ENCODE results near the gene ATL1.
"Not testable (repeated sequence)": the region's sequence is repeated elsewhere in the genome, so short reads cannot be mapped to it uniquely, and the experiment has no call there.

Gene ATL1

DNA sequence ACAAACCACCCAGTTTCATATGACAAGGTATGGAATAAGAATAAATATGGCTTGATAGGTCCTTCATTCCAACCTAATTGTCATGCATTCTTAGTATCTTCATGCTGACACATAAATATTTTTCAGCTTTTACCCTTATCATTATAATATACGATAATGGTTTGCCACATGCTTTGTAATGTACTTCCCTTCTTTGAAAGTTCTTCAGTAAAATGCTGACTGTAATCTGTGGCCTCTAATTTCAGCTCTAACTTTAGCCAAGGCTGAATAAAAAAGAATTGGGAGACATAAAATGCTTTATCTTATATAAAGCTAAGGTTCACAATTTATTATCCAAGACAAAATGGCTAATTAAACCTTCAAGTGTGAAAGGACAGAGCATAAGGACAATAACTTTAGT, 24.9 kb upstream of the ATL1 start:
- DNase-seq, result no peak

DNA sequence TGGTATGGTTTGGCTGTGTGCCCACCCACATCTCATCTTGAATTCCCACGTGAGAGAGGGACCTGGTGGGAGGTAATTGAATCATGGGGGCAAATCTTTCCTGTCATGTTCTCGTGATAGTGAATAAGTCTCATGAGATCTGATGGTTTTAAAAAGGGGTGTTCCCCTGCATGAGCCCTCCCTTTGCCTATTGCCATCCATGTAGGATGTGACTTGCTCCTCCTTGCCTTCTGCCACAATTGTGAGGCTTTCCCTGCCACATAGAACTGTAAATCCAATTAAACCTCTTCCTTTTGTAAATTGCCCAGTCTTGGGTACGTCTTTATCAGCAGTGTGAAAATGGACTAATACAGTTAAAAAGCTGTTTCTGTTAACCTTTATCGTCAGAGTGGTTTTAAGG, 21.9 kb upstream of the ATL1 start:
- not testable (repeated sequence) for DNase-seq

- no peak for DNase-seq
Observed at GRCh38 chr14:50539051-50539450, 20.9 kb upstream of the ATL1 start.

DNA sequence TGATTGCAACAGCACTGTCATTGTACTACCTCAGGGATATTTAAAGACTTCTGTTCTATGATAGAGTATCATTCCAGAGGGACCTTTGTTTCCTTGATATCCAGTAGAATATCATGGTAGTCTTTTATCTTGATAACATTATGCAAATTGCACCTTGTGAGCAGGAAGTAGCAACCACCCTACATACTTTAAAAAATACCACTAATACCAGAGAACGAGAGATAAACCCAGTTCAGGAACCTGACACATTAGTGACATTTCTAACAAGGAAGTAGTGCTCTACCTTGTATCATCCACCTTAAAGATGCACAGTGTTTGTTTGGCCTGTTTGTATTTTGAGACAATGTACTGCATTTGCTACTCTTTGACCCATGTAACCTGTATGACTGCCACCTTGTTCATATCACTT, 18.8 kb upstream of the ATL1 start:
- no peak for DNase-seq

- DNase-seq, result peak; percentile 6 to 44
Observed at GRCh38 chr14:50542941-50543418, 17.0 kb upstream of the ATL1 start.

- DNase-seq, result no peak
Observed at GRCh38 chr14:50544911-50545310, 15.0 kb upstream of the ATL1 start.

GRCh38 chr14:50545618-50546017, 14.3 kb upstream of the ATL1 start:
- DNase-seq, result no peak

DNA sequence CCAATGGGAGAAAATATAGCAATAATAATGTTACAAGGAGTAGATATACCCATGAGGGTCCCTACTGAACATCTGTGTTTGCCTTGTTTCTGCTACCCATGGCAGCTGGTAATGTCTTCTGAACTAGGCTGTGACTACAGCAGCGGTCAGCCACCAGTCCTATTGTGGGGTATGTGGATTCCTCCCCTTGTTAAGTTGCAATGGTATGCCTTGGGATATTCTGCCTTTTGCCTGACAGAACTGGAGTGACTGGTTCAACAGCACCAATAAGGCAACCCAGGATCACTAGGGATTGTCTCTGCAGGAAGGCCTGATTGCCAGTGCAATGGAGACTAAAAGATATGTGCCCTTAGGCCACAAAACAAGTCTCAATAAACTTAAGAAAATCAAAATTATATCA, 9.7 kb upstream of the ATL1 start:
- no peak for DNase-seq

- no peak for DNase-seq
Observed at GRCh38 chr14:50551877-50552276, 8.1 kb upstream of the ATL1 start.

GRCh38 chr14:50552796-50553195, 7.1 kb upstream of the ATL1 start:
- not testable (repeated sequence) for DNase-seq

- peak; percentile 39 to 55 for DNase-seq
Observed at GRCh38 chr14:50560931-50561285, 963 bp downstream of the ATL1 start.

- no peak for DNase-seq
Observed at GRCh38 chr14:50562841-50563240, 2.9 kb downstream of the ATL1 start.

DNA sequence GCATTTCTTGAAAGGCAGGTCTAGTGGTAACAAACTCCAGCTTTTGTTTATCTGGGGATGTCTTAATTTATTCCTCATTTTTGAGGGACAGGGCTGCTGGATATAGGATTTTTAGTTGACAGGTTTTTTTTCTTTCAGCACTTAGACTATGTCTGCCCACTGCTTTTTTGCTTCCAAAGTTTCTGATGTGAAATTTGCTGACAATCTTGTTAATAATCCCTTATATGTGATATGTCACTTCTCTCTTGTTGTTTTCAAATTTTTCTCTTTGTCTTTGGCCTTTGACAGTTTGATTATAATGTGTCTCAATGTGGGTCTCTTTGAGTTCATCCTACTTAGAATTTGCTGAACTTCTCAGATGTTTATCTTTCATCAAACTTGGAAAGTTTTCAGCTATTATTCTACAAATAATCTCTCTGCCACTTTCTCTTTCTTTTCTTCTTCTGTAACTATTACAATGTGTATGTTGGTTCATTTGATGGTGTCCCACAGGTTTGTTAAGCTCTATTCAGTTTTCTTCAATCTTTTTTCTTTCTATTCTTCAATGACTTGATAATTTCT, 9.8 kb downstream of the ATL1 start:
- DNase-seq, result no peak

DNA sequence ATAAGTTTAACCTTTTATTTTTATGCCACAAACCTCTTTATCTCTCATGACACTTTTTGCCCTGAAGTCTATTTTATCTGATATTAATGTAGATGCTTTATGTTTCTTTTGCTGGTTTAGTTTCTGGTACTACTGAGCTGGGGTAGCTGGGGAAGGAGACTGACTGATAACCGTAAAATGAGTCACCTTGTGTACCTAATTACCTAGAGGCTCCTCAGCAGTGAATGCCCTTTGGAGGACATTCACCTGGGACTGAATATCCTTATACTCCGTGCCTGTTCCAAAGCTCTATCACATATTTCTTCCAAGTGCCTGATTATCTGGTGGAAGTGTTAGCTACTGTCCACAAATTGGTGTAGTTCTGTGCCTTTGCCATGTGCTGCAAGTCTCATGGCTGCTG, 13.9 kb downstream of the ATL1 start:
- DNase-seq, result peak in 1 of 2 experiments; percentile 26

DNA sequence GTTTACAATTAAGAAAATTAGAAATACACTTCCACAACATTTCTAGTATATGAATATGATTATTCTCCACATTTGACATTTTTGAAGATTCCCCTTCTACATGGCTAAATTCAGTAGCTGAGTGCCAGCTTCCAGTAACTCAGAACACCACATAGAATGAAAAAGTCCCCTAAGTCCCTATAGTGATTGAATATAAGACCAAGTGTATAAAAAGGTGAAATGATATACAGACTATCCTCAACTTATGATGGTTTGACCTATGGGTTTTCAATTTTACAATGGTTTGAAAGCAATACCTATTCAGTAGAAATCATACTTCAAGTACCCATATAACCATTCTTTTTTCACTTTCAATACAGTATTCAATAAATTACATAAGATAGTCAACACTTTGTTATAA, 15.8 kb downstream of the ATL1 start:
- DNase-seq, result no peak

DNA sequence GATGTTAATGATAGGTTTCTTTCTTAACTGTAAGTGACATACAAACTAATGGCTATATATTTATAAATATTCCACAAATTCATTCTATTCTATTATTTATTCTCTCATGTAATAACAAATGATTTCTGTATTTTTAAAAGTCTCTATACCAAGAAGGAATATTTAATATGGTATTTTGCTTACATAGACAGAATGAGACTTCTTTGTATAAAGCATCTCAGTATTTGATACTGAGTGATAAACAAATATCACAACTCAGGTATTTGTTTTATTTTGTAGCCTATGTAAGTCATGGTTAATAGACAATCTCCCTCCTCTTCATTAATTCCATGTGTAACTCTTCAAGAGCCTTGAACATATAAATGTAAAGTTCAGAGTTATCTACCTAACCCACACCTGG, 18.0 kb downstream of the ATL1 start:
- no peak for DNase-seq

- no peak for DNase-seq
Observed at GRCh38 chr14:50578433-50578832, 18.5 kb downstream of the ATL1 start.

DNA sequence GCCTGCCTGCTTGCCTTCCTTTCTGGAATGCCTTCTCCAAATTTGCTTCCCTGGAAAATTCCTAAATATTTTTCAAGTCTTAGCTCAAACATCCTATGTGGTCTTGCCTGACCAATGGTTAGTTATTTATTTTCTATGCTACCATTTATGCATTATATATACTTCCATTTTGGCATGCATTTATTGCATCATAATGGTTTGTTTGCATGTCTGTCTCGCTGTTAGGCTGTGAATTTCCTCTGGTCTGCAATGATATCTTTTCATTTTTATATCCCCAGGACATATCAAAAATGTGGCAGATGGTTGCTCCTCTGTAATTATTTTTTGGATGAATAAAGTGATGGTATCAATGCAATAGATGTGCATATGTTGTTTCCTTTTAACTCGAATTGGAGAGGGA, 30.5 kb downstream of the ATL1 start:
- DNase-seq, result no peak

- DNase-seq, result no peak
Observed at GRCh38 chr14:50594577-50595316, 34.8 kb downstream of the ATL1 start.

DNA sequence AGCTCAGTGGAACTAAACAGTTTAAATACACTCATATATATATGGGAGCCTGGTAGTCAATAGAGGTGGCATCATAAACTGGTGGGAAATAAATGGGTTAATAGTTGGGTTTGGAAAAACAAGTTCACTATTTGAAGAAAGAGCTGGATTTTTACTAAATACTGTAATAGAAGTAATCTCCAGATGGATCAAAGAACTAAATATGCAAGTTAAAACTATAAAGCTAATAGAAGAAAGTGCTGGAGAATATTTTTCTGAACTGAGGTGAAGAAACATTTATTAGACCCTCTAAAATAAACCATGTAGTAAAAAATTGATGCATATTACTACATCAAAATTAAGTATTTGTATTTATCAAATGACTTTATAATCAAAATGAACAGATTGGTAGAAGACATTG, 38.8 kb downstream of the ATL1 start:
- no peak for DNase-seq

- DNase-seq, result no peak
Observed at GRCh38 chr14:50599700-50600444, 39.9 kb downstream of the ATL1 start.

DNA sequence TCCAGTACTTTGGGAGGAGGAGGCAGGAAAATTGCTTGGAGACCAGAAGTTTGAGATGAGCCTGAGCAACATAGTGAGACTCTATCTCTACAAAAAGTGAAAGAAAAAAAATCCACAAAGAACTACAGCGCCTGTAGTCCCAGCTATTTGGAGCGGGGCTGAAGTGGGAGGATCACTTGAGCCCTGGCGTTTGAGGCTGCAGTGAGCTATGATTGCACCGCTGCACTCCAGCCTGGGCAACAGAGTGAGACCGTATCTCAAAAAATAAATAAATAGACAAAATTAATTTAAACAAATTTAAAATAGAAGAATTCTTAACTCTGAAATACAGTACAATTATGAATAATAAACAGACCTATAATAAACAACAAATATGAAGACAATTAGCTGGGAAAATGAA, 40.9 kb downstream of the ATL1 start:
- no peak for DNase-seq

- no peak for DNase-seq
Observed at GRCh38 chr14:50601394-50601793, 41.4 kb downstream of the ATL1 start.

DNA sequence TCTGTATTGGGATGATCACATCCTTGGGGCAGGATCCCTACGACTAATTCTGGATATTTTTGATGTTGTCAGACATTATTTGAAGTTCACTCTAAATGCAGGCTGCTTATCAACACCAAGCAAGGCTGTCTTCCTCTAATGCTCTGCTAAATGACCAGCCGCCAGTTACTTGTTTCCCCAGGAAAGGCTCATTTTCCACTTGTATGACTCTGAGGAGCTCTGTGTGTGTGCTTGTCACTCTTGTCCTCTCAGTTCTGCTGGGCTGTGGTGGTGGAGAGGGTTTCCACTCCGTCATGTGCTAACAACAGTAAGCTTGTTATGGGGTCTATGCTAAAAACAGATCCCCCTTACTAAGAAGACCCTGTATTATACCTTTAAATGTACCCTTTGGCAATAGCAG, 42.1 kb downstream of the ATL1 start:
- no peak for DNase-seq
